Endothelial cell of umbilical vein (primary cell): ENCODE measurements around the gene TCF7L2. TPM values are rescaled to one million over a fixed set of nuclear protein-coding genes. Genes with fewer than 3 reads are reported as not detected.

Source experiments
- BruUV-seq: library from RNA; stranded (reverse); fragments of 400-500 nt; replicated peaks from 2 replicates; lab custom pipeline; 2021; lab: Mats Ljungman, UMichigan
- CTCF ChIA-PET: fragments of 300-600, 350-600 bp; sonication (Branson Sonifier 250); formaldehyde crosslinking; loops from one replicate; lab custom pipeline; 2021; ENCODE audit warnings: antibody characterized with exemption, inconsistent platforms; lab: Charles Lee
- POLR2A ChIA-PET: fragments of 300-600, 350-600 bp; sonication (Branson Sonifier 250); formaldehyde crosslinking; loops from one replicate; lab custom pipeline; 2021; ENCODE audit warnings: antibody characterized with exemption, inconsistent platforms; lab: Charles Lee
- DNase-seq: peaks from one replicate; pipeline ENCODE4 v3.0.0-alpha.2; 2011; ENCODE audit warnings: low read depth, low spot score
- FAIRE-seq: peaks from 2 replicates; lab custom pipeline; 2011; peaks lifted over from hg19 to GRCh38; lab: Jason Lieb, UNC
- H2AFZ ChIP-seq: 2 replicates; pipeline ENCODE4 v1.6.0; 2012; ENCODE audit warnings: low read depth, low read length, control low read depth, inconsistent platforms
- H3K27ac ChIP-seq: 2 replicates; pipeline ENCODE4 v1.5.1; 2011; ENCODE audit warnings: low read depth, mild to moderate bottlenecking, control low read depth, low read length, moderate library complexity; ENCODE audit not compliant: insufficient read depth
- H3K27me3 ChIP-seq, 2 experiments: 2 replicates each; pipeline versions ENCODE4 v1.6.0 to v1.6.1; 2011; ENCODE audit warnings: low read length in 2 of 2, mixed read lengths in 1 of 2; ENCODE audit not compliant: control insufficient read depth in 2 of 2, insufficient read depth in 2 of 2
- H3K36me3 ChIP-seq, 2 experiments: 2 replicates in 1 of 2; 3 replicates in 1 of 2; pipeline ENCODE4 v1.5.1; 2011; ENCODE audit warnings: low read length in 2 of 2, mild to moderate bottlenecking in 1 of 2, moderate library complexity in 1 of 2; ENCODE audit not compliant: control insufficient read depth in 2 of 2, insufficient read depth in 2 of 2; ENCODE audit errors: extremely low read depth in 1 of 2
- H3K4me1 ChIP-seq: 3 replicates; pipeline ENCODE4 v1.5.1; 2011; ENCODE audit warnings: mild to moderate bottlenecking, low read length; ENCODE audit not compliant: control insufficient read depth, insufficient read depth; ENCODE audit errors: extremely low read depth
- H3K4me2 ChIP-seq: 2 replicates; pipeline ENCODE4 v1.6.1; 2011; ENCODE audit warnings: low read length, control low read depth, mixed read lengths; ENCODE audit not compliant: insufficient read depth
- H3K4me3 ChIP-seq, 3 experiments: fragments of 200-600 bp in 1 of 3; sonication (generic), shearing (Covaris generic) in 1 of 3; replicated peaks in 1 of 3; 2 replicates each; pipeline ENCODE4 v1.5.1; 2011 to 2016; ENCODE audit warnings: control low read depth in 3 of 3, low read length in 3 of 3, mild to moderate bottlenecking in 2 of 3, inconsistent platforms in 1 of 3, low read depth in 1 of 3, moderate library complexity in 1 of 3; ENCODE audit not compliant: insufficient read depth in 1 of 3
- H3K79me2 ChIP-seq: 2 replicates; pipeline ENCODE4 v1.6.0; 2012; ENCODE audit warnings: low read length, inconsistent platforms; ENCODE audit not compliant: control insufficient read depth, insufficient read depth
- H3K9ac ChIP-seq: replicated peaks from 2 replicates; pipeline ENCODE3; 2011; ENCODE audit warnings: low read length, control low read depth; ENCODE audit not compliant: insufficient read depth; ENCODE audit errors: extremely low read depth
- H3K9me1 ChIP-seq: replicated peaks from 3 replicates; pipeline ENCODE4 v1.6.0; 2011; ENCODE audit warnings: mild to moderate bottlenecking, low read length; ENCODE audit not compliant: control insufficient read depth, insufficient read depth; ENCODE audit errors: extremely low read depth
- H3K9me3 ChIP-seq: replicated peaks from 2 replicates; pipeline ENCODE4 v1.5.1; 2012; ENCODE audit warnings: low read length, inconsistent platforms; ENCODE audit not compliant: control insufficient read depth, insufficient read depth
- H4K20me1 ChIP-seq: replicated peaks from 2 replicates; pipeline ENCODE3; 2011; ENCODE audit warnings: mild to moderate bottlenecking, low read length; ENCODE audit not compliant: control insufficient read depth, insufficient read depth; ENCODE audit errors: extremely low read depth
- EZH2 ChIP-seq: IDR thresholded peaks from 2 replicates; pipeline ENCODE4 v1.6.1; 2012; ENCODE audit warnings: borderline replicate concordance, low read depth, mild to moderate bottlenecking, moderate library complexity, low read length, inconsistent platforms; ENCODE audit not compliant: severe bottlenecking
- FOS ChIP-seq: IDR thresholded peaks from 2 replicates; pipeline ENCODE4 v1.6.1; 2011; ENCODE audit warnings: mild to moderate bottlenecking, low read length, moderate library complexity, borderline replicate concordance; ENCODE audit not compliant: insufficient read depth
- GATA2 ChIP-seq: IDR thresholded peaks from 2 replicates; pipeline ENCODE4 v1.7.0; 2011; ENCODE audit warnings: low read depth, mild to moderate bottlenecking, moderate library complexity, mixed read lengths, low read length; ENCODE audit not compliant: insufficient read length, insufficient read depth
- JUN ChIP-seq: IDR thresholded peaks from 2 replicates; pipeline ENCODE4 v1.6.1; 2011; ENCODE audit warnings: borderline replicate concordance, low read depth; ENCODE audit not compliant: insufficient read length, insufficient read depth
- MYC ChIP-seq: IDR thresholded peaks from one replicate; pipeline ENCODE4 v1.6.1; 2011; ENCODE audit warnings: mild to moderate bottlenecking, low read depth, low read length
- POLR2A ChIP-seq: IDR thresholded peaks from 2 replicates; pipeline ENCODE4 v1.6.1; 2012; ENCODE audit warnings: low read depth, mild to moderate bottlenecking, control low read depth, low read length
- POLR2AphosphoS5 ChIP-seq: IDR thresholded peaks from 2 replicates; pipeline ENCODE4 v1.6.1; 2012; ENCODE audit warnings: low read depth, mild to moderate bottlenecking, control low read depth, low read length, moderate library complexity; ENCODE audit not compliant: insufficient read depth
- dilution Hi-C: fragments of 300-500 bp; cut with MboI; formaldehyde crosslinking; loops from one replicate; pipeline ENCODE4 v1.15.0; 2019; ENCODE audit warnings: low sequenced_read_pairs; ENCODE audit not compliant: extremely low pct_ligation_motif_present
- intact Hi-C: fragments of 100-400 bp; cut with micrococcal nuclease; formaldehyde crosslinking; loops from one replicate; pipeline ENCODE4 v1.10.0; 2022
- polyA plus RNA-seq, 4 experiments: library from polyadenylated mRNA; depleted of rRNA in 3 of 4; stranded (reverse) in 3 of 4; unstranded in 1 of 4; fragments of >200 nt; gene quantifications; 2 replicates each; pipeline versions ENCODE4 v1.2.1 to v1.2.3, GENCODE V29; 2011 to 2012; ENCODE audit warnings: missing spikeins in 1 of 4
- total RNA-seq: library from RNA; stranded (reverse); gene quantifications from 2 replicates; pipeline ENCODE4 v1.2.3, GENCODE V29; 2021
- TF ChIP-seq, protein P1 (sequence below): IDR thresholded peaks from 2 replicates; pipeline ENCODE4 v1.6.1; 2011; ENCODE audit not compliant: insufficient read depth, insufficient read length
- TF ChIP-seq, protein P2 (sequence below), 2 donors: IDR thresholded peaks; 1 replicate in 1 of 2; 2 replicates in 1 of 2; pipeline ENCODE4 v1.5.1; 2011; ENCODE audit warnings: low read length in 2 of 2, mild to moderate bottlenecking in 2 of 2, moderate library complexity in 2 of 2, control low read depth in 1 of 2, inconsistent platforms in 1 of 2, low read depth in 1 of 2; ENCODE audit not compliant: insufficient read depth in 1 of 2; ENCODE audit errors: extremely low read depth in 1 of 2

TCF7L2 gene
- total and polyA plus RNA-seq, 2 donors (not counting 3 experiments of a cell fraction or from before 2014, with no cell fraction given): 9.9 to 21.8 TPM

DNA sequence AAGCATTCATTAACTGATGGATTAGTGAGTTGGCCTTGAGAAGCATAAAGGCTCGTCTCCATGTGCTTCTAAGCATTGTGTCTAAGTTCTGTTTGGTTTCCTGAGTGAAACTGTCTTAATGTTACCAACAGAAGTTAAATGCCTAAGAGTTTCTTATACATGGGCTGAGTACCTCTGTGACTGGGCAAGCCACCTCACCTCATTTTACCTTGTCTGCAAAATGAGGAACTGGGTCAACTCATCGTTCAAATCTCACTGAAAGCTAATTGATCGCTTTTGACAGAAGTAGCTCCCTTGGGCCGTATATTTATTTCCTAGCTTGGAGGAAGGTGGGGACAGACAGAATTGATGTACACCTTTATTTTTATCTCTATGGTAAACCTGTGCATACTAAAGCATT, 88.9 kb downstream of the TCF7L2 start:
- no peak for FAIRE-seq
- TF ChIP-seq JUN: no peak
- no peak for TF ChIP-seq EZH2
- no peak for TF ChIP-seq MYC
- TF ChIP-seq GATA2: no peak
- no peak for TF ChIP-seq POLR2A
- TF ChIP-seq FOS: no peak
- TF ChIP-seq POLR2AphosphoS5: no peak
- TF ChIP-seq, protein P1, sequence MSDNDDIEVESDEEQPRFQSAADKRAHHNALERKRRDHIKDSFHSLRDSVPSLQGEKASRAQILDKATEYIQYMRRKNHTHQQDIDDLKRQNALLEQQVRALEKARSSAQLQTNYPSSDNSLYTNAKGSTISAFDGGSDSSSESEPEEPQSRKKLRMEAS: no peak
- TF ChIP-seq, protein P2, sequence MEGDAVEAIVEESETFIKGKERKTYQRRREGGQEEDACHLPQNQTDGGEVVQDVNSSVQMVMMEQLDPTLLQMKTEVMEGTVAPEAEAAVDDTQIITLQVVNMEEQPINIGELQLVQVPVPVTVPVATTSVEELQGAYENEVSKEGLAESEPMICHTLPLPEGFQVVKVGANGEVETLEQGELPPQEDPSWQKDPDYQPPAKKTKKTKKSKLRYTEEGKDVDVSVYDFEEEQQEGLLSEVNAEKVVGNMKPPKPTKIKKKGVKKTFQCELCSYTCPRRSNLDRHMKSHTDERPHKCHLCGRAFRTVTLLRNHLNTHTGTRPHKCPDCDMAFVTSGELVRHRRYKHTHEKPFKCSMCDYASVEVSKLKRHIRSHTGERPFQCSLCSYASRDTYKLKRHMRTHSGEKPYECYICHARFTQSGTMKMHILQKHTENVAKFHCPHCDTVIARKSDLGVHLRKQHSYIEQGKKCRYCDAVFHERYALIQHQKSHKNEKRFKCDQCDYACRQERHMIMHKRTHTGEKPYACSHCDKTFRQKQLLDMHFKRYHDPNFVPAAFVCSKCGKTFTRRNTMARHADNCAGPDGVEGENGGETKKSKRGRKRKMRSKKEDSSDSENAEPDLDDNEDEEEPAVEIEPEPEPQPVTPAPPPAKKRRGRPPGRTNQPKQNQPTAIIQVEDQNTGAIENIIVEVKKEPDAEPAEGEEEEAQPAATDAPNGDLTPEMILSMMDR (IDR thresholded peaks at IDR 0.05; ENCODE audit: extremely low read depth in 1 of 2, insufficient read depth in 1 of 2, low read depth in 1 of 2, low read length in 2 of 2): no peak
- BruUV-seq: no TSS peak
- no peak overlapping the region for H3K9ac ChIP-seq
- intact Hi-C loops: no loop called here
- no peaks in the 10 kb centered on the region for H3K9me1 ChIP-seq
- peaks cover 0 to 1% of the 10 kb centered on the region in 2 experiments for H3K36me3 ChIP-seq
- ChIA-PET CTCF (interaction anchor here (0.5 kb wide), 1 partner anchor 433 kb away, joined by 3 read pairs; no protein-coding TSS in a partner anchor), POLR2A (no interaction called here)
- no peak for DNase-seq
- H3K4me2 ChIP-seq: no peak overlapping the region
- no peaks in the 10 kb centered on the region for H3K27me3 ChIP-seq
- H2AFZ ChIP-seq: no peak overlapping the region
- H4K20me1 ChIP-seq: no peaks in the 10 kb centered on the region
- H3K4me1 ChIP-seq: peaks cover 7% of the 10 kb centered on the region
- no peak overlapping the region for H3K27ac ChIP-seq
- H3K79me2 ChIP-seq: no peaks in the 10 kb centered on the region
- no peak overlapping the region for H3K4me3 ChIP-seq
- dilution Hi-C loops: no loop called here
- H3K9me3 ChIP-seq: no peaks in the 10 kb centered on the region
